ENCODE results near the gene MRPL41. TPM values are rescaled to one million over a fixed set of nuclear protein-coding genes. Genes with fewer than 3 reads are reported as not detected.

The MRPL41 gene
- total and polyA plus RNA-seq, 2 of the 13 experiments (the other 11 are each of a cell fraction or from before 2014, with no cell fraction given) = 20.9 to 54.0 TPM

GRCh38 chr9:137551264-137552021 lies at the start of gene MRPL41 (continued):
- no peak for TF ChIP-seq ZNF646 (CRISPR knock-in tag; IDR thresholded peaks at IDR 0.05)
- no peak for TF ChIP-seq XBP1 (CRISPR knock-in tag; IDR thresholded peaks at IDR 0.05)
- TF ChIP-seq AKAP8 (CRISPR knock-in tag; IDR thresholded peaks at IDR 0.05) = no peak
- no peak for TF ChIP-seq ARID3A (IDR thresholded peaks at IDR 0.05; ENCODE audit: low read depth, low read length)
- peak; percentile 43 for TF ChIP-seq HNRNPLL (IDR thresholded peaks at IDR 0.05; ENCODE audit: low read depth, low read length, poor library complexity, severe bottlenecking)
- no peak for TF ChIP-seq ZNF660 (CRISPR knock-in tag; IDR thresholded peaks at IDR 0.05; ENCODE audit: borderline replicate concordance, low read depth)
- no peak for TF ChIP-seq ATAD3A (CRISPR knock-in tag; IDR thresholded peaks at IDR 0.05)
- TF ChIP-seq MAFG (CRISPR knock-in tag; IDR thresholded peaks at IDR 0.05) = no peak
- TF ChIP-seq ZNF121 (CRISPR knock-in tag; IDR thresholded peaks at IDR 0.05) = no peak
- peak; percentile 36; the same call in 1 of the 2 replicates for TF ChIP-seq MAZ (IDR thresholded peaks at IDR 0.05; ENCODE audit: borderline replicate concordance, low read depth, low read length)
- peak; percentile 77 for TF ChIP-seq MAZ (CRISPR knock-in tag; IDR thresholded peaks at IDR 0.05; ENCODE audit: low read depth)
- TF ChIP-seq ZNF775 (CRISPR knock-in tag; IDR thresholded peaks at IDR 0.05; ENCODE audit: borderline replicate concordance) = no peak
- peak; percentile 83; the same call in 1 of the 2 replicates for TF ChIP-seq ZNF607 (CRISPR knock-in tag; IDR thresholded peaks at IDR 0.05; ENCODE audit: borderline replicate concordance)
- TF ChIP-seq, protein P1, sequence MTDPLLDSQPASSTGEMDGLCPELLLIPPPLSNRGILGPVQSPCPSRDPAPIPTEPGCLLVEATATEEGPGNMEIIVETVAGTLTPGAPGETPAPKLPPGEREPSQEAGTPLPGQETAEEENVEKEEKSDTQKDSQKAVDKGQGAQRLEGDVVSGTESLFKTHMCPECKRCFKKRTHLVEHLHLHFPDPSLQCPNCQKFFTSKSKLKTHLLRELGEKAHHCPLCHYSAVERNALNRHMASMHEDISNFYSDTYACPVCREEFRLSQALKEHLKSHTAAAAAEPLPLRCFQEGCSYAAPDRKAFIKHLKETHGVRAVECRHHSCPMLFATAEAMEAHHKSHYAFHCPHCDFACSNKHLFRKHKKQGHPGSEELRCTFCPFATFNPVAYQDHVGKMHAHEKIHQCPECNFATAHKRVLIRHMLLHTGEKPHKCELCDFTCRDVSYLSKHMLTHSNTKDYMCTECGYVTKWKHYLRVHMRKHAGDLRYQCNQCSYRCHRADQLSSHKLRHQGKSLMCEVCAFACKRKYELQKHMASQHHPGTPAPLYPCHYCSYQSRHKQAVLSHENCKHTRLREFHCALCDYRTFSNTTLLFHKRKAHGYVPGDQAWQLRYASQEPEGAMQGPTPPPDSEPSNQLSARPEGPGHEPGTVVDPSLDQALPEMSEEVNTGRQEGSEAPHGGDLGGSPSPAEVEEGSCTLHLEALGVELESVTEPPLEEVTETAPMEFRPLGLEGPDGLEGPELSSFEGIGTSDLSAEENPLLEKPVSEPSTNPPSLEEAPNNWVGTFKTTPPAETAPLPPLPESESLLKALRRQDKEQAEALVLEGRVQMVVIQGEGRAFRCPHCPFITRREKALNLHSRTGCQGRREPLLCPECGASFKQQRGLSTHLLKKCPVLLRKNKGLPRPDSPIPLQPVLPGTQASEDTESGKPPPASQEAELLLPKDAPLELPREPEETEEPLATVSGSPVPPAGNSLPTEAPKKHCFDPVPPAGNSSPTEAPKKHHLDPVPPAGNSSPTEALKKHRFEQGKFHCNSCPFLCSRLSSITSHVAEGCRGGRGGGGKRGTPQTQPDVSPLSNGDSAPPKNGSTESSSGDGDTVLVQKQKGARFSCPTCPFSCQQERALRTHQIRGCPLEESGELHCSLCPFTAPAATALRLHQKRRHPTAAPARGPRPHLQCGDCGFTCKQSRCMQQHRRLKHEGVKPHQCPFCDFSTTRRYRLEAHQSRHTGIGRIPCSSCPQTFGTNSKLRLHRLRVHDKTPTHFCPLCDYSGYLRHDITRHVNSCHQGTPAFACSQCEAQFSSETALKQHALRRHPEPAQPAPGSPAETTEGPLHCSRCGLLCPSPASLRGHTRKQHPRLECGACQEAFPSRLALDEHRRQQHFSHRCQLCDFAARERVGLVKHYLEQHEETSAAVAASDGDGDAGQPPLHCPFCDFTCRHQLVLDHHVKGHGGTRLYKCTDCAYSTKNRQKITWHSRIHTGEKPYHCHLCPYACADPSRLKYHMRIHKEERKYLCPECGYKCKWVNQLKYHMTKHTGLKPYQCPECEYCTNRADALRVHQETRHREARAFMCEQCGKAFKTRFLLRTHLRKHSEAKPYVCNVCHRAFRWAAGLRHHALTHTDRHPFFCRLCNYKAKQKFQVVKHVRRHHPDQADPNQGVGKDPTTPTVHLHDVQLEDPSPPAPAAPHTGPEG (CRISPR knock-in tag; IDR thresholded peaks at IDR 0.05) = 0 out of 2 replicates have a peak, but pooled peaks have one; percentile 3

Measured in HepG2 (cell line).